ENCODE results near the gene NUMB.

The NUMB gene

DNA sequence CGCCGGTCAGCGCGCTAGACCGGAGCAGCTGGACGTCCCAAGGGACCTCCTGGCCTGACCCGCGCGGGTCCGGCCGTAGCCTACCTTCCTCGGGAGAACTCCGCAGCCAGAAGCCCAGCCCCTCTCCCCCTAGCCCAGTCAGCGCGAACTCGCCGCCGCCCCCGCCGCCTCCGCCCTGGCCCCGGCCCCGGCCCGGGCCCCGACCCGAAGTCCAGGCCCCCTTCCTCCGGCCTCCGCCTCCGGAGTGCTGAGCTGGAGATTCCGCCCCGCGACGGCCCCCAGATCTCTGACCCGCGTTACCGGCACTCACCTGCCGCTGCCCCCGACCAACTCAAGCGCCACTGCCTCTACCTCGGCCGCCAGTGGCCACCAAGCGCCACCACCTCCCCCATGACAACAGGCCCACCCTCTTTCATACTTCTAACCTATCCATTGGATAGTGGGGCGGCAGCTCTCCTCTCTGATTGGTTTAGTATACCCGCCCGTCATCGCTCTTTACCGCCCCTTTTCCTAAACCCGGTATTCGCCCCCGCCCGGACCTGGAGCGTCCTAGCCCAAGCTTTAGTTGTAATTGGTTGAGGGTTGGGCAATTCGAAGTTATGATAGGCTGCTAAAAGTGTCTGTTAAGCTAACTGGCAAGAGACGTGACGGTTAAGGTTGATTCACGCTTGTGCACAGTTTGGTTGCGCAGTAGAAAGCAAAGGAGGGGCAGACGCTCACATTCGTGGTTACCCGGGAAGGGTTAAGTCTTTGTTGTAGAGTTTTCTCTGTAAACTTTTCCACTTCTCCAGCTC, at the start of gene NUMB:
Gene NUMB (minus strand): TSS at position 364 of the 794 bp plus-strand sequence. CDS start 102,795 bp downstream, outside the sequence.
- peak; percentile 96 for DNase-seq

GRCh38 chr14:73503648-73504047, 45.3 kb upstream of the NUMB start:
- DNase-seq = no peak

DNA sequence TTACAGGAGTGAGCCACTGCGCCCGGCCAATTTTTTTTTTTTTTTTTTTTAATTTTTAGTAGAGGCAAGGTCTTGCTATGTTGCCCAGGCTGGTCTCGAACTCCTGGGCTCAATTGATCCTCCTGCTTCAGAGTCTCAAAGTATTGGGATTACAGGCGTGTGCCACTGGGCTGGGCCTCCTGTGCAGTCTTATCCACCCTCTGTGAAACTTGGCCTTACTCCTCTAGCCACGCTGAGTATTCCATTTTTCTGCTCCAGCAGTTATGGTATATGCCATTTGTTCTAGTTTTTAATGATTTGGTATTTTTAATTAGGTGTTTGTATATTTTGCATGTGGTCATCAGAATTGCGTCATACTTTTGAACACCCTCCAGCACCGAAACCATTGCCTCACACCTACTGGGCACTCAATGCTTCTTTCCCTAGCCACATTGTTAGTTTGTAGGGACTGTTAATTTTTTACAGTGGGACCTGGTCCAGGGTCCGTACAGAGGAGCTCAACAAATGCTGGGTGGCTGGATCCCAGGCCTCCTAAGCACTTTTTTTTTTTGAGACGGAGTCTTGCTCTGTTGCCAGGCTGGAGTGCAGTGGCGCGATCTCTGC, 43.8 kb upstream of the NUMB start:
- DNase-seq = no peak

GRCh38 chr14:73500360-73500759, 42.0 kb upstream of the NUMB start:
- DNase-seq = no peak

DNA sequence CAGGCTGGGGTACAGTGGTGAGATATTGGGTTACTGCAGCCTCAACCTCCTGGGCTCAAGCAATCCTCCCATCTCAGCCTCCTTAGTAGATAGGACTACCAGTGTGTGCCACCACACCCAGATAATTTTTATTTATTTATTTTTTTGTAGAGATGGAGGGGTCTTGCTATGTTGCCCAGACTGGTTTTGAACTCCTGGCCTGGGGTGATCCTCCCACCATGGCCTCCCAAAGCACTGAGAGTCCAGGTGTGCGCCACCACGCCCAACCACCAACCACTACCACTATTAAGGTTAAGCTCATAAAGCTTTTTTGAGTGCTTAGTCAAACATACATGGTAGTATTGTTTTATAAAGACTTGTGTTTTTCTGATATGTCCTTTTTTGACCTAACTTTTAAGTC, 36.2 kb upstream of the NUMB start:
- DNase-seq = no peak

- DNase-seq = no peak
Observed at GRCh38 chr14:73492670-73493069, 34.3 kb upstream of the NUMB start.

GRCh38 chr14:73492043-73492552, 33.8 kb upstream of the NUMB start:
- DNase-seq = no peak

DNA sequence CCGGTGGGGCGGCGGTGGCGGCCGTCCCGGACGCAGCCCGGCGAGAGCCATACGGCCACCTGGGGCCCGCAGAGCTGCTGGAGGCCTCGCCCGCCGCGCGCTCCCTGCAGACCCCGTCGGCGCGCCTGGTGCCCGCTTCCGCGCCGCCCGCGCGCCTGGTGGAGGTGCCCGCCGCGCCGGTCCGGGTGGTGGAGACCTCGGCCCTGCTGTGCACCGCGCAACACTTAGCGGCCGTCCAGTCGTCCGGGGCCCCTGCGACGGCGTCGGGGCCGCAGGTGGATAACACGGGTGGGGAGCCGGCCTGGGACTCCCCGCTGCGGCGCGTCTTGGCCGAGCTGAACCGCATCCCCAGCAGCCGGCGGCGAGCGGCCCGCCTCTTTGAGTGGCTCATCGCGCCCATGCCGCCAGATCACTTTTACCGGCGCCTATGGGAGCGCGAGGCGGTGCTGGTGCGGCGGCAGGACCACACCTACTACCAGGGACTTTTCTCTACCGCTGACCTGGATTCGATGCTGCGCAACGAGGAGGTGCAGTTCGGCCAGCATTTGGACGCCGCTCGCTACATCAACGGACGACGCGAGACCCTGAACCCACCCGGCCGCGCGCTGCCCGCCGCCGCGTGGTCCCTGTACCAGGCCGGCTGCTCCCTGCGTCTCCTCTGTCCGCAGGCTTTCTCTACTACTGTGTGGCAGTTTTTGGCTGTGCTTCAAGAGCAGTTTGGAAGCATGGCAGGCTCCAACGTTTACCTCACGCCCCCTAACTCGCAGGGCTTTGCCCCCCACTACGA, 33.1 kb upstream of the NUMB start:
- peak; percentile 62 for DNase-seq

- no peak for DNase-seq
Observed at GRCh38 chr14:73489481-73490175, 31.3 kb upstream of the NUMB start.

- DNase-seq = no peak
Observed at GRCh38 chr14:73478684-73479083, 20.3 kb upstream of the NUMB start.

DNA sequence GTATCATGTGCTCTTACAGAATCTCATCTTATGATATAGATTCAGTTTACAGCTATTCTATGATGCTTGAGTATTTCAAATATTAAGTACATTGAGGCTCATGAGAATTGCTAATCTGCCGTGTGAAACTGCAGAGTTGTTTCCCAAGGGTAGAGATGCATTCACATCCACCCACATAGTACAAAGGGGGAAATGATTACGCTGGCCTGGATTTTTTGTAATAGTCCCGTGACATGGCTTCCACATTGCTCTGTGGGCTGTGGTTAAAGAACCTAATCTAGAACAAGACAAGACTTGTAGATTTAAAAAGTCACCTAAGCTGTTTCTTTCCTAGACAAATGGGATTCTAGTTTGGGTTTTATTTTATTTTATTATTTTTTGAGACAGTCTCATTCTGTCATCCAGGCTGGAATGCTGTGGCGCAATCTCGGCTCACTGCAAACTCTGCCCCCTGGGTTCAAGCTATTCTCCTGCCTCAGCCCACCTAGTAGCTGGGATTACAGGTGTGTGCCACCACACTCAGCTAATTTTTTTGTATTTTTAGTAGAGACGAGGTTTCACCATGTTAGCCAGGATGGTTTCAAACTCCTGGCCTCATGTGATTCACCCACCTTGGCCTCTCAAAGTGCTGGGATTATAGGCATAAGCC, 19.4 kb upstream of the NUMB start:
- DNase-seq = no peak

GRCh38 chr14:73476451-73476931, 18.1 kb upstream of the NUMB start:
- no peak for DNase-seq

DNA sequence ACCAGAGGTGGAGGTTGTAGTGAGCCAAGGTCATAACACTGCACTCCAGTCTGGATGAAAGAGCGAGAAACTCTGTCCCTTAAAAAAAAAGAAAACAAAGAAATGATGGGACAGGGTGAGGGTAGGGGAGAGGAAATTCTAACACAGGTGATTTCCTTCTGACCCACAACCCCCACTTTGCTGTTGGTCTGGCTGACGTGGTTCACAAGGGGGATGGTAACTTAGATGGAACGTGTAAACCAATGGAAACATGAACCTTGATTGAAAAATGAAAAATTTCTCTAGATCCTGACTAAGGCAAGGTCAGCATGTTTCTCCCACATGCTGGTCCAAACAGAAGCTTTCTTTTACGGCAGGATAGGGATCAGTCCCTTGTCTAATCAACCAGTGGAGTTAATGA, 16.6 kb upstream of the NUMB start:
- DNase-seq = no peak

GRCh38 chr14:73472185-73473114, 14.1 kb upstream of the NUMB start:
- no peak for DNase-seq

- DNase-seq = no peak
Observed at GRCh38 chr14:73471582-73472184, 13.3 kb upstream of the NUMB start.

DNA sequence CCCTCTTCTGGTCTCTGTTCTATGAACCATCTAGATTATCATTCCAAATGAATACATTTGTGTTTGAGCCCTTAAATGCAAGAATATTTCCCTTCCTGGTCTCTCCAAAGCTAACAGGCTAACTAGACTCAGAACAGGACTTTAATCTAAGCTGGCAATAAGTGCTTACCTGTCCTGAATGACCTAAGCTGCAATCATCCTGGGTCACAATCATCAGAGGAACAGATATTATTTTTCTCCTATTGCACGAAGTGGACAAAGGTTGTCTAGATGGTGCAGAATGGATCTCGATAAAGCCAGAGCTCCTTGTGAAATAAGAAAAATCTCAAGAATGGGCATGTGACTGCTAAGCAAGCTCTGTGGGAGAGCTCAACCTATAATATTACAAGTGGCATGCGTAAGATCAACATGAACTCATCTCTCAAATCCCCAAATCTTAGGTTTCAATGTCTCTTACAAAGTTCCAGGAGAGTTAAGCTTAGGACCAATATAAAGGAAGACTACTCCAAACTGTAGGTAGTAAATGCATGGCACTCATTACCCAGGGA, 10.6 kb upstream of the NUMB start:
- no peak for DNase-seq

- DNase-seq = no peak
Observed at GRCh38 chr14:73467800-73468199, 9.5 kb upstream of the NUMB start.

DNA sequence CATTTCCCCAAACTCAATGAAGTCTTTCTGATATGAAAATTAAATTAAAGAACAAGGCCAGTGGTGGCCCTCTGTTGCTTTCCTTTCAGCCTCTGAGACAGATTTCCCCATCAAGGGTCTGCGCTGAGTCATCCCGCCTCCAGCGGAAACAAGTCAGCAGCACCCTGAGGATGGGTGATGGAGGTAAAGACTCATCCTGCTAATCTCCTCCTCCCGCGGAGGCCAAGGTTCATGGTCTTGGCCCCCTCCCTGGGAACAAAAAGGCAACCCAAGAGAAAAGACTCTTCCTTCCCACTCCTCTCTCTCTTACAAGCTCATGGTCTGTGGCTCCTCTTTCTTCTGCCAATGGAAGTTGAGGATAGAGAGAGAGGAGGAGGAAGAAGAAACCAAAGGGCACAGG, 9.0 kb upstream of the NUMB start:
- no peak for DNase-seq

GRCh38 chr14:73466861-73467260, 8.5 kb upstream of the NUMB start:
- no peak for DNase-seq

DNA sequence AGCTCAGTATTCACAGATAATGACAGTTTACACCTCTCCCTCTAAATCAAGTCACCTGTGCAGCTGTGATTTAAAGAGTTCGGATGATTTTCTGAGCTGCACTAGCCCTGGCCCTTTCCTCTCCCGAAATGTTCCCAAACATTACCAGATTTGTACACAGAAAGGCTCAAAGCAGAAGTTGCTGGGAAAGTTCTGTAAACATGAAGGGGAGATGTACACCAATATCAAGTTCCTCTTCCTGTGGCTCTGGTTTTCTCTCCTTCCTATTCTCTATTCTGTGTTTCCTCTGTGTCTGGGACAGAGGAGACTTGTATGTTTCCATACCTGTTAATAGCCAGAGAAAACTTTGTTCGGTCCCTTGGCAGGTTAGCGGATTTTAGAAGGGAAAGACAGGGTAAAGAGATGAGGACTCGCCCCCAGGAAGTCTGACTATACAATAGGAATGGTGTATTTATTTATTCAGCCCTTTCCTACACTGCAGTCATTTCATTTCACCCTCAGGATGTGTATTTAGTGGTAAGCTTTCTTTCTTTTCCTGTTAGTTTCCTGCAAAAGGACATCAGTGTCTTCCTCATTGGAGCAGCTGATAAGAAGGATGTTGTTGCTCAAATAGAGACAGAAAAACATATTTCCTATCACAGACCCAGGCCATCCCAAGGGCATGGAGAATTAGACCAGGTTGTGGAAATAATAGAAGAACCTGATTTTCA, 7.6 kb upstream of the NUMB start:
- no peak for DNase-seq
